NCI-H1930 (cell line): ENCODE measurements around the gene MOGAT1.

Experiments used
- DNase-seq, 2 experiments: peaks; one replicate each; lab custom pipeline; 2025; lab: John Stamatoyannopoulos, UW

Gene MOGAT1, protein sequence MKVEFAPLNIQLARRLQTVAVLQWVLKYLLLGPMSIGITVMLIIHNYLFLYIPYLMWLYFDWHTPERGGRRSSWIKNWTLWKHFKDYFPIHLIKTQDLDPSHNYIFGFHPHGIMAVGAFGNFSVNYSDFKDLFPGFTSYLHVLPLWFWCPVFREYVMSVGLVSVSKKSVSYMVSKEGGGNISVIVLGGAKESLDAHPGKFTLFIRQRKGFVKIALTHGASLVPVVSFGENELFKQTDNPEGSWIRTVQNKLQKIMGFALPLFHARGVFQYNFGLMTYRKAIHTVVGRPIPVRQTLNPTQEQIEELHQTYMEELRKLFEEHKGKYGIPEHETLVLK

DNA sequence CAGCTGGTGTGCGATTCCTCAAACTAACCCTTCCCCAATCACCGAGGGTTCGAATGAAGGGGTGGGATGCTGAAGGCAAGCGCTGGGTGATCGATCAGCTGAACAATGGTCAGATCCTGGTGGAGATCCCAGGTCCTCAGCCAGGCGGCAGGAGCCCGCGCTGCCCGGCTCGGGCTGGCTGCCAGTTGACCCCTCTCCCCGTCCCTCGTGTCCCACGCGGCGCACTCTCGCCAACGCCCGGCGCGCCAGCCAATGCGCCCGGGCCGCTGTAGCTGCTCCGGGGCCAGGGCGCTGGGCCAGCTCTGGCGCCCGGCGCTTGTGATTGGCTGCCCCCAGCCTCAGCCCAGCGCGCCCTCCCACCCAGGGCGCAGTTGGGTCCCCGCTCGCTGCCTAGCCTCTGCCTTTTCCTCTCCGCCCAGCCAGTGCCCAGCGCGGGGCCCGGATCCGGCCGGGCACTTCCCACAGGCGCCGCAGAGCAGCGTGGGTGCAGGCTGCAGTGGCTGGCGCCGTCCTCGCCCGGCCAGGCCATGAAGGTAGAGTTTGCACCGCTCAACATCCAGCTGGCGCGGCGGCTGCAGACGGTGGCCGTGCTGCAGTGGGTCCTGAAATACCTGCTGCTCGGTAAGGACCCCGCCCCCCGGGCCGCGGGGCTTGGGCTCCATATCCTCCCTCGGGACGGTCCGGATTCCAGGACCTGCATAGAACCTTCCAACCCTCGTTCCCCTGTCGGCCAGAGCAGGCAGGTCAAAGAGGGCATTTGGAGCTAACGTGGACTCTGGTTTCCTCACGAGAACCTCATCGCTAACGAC, at the start of gene MOGAT1:
Gene MOGAT1 (plus strand): TSS at position 400 of the 809 bp plus-strand sequence. CDS start 128 bp downstream, at position 528.
- DNase-seq = peak; percentile 17 to 50

GRCh38 chr2:222621893-222622292, 49.6 kb upstream of the MOGAT1 start:
- DNase-seq = no peak

DNA sequence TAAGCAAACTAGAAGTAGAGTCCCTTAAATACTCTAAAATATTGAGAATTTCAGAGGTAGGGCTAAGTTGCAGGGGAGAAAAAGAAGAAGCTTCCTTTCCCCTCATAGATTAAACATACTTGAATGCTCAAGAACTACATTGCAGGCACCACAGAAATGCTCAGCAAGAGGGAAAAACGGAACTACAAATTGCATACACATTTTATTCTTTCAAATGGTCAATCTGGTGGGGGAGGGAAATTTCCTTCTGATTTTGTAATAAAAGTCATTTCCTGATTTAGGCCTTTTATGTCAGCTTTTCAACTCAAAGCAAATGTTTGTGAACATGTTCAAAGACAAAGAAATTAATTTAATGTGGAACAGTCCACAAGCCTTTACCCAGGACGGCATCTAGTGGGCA, 48.5 kb upstream of the MOGAT1 start:
- no peak for DNase-seq

DNA sequence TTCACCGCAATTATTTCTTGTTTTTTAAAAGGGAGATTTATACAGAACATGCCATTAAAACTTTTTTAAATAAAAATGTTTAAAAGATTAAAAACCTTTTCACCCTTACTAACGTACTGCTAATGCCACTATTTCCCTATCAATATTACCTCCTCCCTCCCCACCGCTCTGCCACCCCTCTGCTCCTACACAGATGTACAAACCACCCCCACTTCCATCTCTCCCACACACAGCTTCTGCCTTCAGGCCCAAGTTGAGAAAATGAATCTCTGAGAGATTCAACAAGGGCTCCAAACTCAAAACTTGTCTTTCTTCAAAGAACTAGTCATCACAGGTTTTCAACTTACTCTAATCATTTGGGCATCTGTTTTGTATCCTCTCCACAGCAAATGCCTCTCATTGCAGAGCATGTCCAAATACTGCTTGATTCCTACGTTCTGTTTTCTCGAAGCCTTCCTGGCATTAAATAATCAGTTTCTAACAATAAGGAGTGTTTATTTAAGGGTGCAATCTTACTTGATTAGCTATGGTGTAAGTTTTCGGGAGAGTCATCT, 47.6 kb upstream of the MOGAT1 start:
- no peak for DNase-seq

DNA sequence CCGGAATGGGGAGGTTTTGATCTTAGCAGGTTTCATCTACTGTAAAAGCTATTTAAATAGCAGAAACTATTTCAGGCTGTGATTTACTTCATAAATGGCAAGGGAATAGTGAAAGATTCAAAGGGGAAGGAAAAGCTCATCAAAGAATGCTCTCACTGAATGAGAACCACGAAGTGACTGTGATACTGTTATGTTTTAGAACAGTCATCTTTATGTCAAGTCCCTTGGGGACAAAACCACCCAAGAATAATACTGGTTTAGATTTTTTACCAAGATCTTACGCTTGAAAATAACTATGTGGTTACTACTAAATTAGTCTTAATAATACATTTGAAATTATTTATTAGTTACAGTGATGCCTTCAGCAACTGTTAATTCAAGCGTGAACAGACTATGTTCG, 43.7 kb upstream of the MOGAT1 start:
- DNase-seq = no peak

DNA sequence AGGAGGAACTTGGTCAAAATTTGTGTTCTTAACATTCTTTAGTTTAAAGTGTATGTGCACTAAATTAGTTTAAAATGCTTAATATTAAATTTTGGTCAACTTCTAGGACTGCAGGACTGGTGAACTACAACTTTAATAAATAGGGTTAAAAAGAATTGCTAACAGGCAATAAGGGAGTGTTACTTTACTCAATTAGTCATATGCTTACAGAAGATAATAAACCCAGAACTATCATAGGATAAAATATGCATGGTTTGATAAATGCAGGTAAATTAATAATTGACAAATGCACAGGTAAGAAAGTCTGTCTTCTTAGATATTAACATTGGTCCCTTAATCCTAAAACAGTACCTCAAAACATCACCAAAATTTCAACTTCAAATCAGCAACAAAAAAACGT, 36.2 kb upstream of the MOGAT1 start:
- DNase-seq = no peak

DNA sequence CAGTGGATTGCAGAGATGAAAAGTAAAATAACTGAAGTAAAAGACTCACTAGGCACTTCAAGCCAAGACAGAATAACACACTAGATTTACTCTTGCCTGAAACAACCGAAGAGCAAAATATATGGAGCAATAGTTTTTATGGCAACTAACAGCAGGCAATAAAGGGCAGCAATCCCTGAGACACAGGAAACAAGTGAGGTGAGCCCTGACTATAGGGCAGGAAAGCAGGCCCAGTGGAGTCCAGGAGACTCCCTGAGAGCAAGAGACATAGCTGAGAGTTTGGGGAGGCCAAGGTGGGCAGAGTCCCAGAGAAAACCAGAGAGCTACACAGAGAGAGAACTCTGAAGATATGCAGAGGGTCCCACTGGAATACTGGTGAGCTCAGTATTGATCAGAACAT, 34.4 kb upstream of the MOGAT1 start:
- DNase-seq = no peak

DNA sequence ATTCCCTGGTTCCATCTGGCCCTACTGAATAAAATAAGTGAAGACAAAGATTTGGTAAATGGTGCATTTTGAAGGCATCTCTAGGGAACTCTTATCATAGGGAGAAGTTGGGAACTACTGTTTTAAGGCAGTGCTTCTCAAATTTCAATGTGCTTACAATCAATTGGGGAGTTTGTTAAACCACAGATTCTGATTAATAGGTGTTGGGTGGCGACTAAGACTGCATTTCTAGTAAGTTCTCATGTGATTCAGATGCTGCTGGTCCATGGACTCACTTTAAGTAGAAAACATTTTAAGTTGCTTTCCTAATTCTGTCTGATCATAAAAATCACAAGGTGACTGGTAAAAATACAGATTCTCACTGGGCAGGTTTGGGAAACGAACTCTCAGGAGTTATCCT, 30.1 kb upstream of the MOGAT1 start:
- no peak for DNase-seq

DNA sequence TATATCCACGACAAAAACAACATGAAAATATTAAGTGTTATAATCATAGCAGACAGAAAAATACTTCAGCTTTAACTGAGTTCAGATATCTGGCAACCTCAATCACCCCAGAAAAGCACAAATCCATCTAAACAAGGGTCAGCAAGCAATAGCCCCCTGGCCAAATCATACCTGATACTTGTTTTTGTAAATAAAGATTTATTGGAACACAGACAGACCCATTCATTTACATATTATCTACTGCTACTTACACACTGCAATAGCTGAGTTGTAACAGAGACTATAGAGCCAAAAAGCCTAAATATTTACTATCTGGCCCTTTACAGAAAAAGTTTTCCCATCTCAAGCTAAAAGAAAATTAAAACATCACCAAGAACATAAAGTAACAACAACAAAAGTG, 28.3 kb upstream of the MOGAT1 start:
- no peak for DNase-seq

GRCh38 chr2:222646008-222646407, 25.4 kb upstream of the MOGAT1 start:
- no peak for DNase-seq

GRCh38 chr2:222649801-222650200, 21.7 kb upstream of the MOGAT1 start:
- no peak for DNase-seq

- DNase-seq = no peak
Observed at GRCh38 chr2:222651718-222652418, 19.6 kb upstream of the MOGAT1 start.

GRCh38 chr2:222652491-222653255, 18.8 kb upstream of the MOGAT1 start:
- DNase-seq = no peak

- DNase-seq = no peak
Observed at GRCh38 chr2:222653280-222653679, 18.2 kb upstream of the MOGAT1 start.

GRCh38 chr2:222655787-222656525, 15.5 kb upstream of the MOGAT1 start, which contains the start of gene FARSB:
Gene FARSB, minus strand, starts transcription at chr2:222656092. Its CDS starts 19 bp downstream, at chr2:222656073.
- peak; percentile 88 to 94 for DNase-seq

- DNase-seq = no peak
Observed at GRCh38 chr2:222656526-222657446, 14.7 kb upstream of the MOGAT1 start.

DNA sequence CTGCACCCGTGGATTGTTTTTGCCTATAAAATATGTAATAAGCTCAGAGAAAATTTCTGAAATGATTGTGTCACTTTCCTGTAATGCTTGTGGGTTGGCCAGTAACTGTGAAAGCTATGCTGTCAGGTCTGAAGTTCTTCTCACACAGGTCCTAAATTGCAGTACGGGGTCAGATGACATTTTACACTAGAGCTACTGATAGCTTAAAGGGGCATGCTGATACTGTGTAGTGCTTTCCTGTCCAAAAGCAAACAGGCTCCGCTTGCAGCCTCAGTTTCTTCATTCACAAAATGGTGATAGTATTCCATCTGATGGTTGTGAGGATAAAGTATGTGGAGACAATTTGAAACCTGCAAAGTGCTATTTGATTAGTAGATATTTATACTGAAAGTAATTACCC, 8.0 kb upstream of the MOGAT1 start:
- DNase-seq = no peak

- no peak for DNase-seq
Observed at GRCh38 chr2:222668494-222669154, 2.8 kb upstream of the MOGAT1 start.

- DNase-seq = no peak
Observed at GRCh38 chr2:222669353-222669752, 2.1 kb upstream of the MOGAT1 start.
